Breast epithelium (tissue), 4 donors: ENCODE results near the gene ARPP21. TPM values are rescaled to one million over a fixed set of nuclear protein-coding genes. Genes with fewer than 3 reads are reported as not detected.

Experiments
- DNase-seq, 2 donors: peaks; one replicate each; pipeline ENCODE4 v3.0.0-alpha.2; 2019; ENCODE audit warnings: low spot score in 2 of 2
- H3K27ac ChIP-seq, 2 donors: fragments of 200-600 bp; sonication (generic) in 1 of 2; one replicate each; pipeline ENCODE4 v1.5.1; 2016 to 2019; ENCODE audit warnings: mild to moderate bottlenecking in 1 of 2
- H3K27me3 ChIP-seq, 2 donors: fragments of 200-600 bp; sonication (generic) in 1 of 2; one replicate each; pipeline versions ENCODE4 v1.5.1 to v1.6.0; 2017 to 2019; ENCODE audit warnings: control low read depth in 1 of 2, mild to moderate bottlenecking in 1 of 2
- H3K36me3 ChIP-seq: fragments of 200-600 bp; one replicate; pipeline ENCODE4 v1.5.1; 2019
- H3K4me1 ChIP-seq, 2 donors: fragments of 200-600 bp; sonication (generic); one replicate each; pipeline ENCODE4 v1.5.1; 2016 to 2019; ENCODE audit warnings: control low read depth in 1 of 2
- H3K4me3 ChIP-seq, 3 donors: fragments of 200-600 bp; sonication (generic); 1 replicate in 2 of 3; 2 replicates in 1 of 3; pipeline ENCODE4 v1.5.1; 2016 to 2019; ENCODE audit warnings: mild to moderate bottlenecking in 3 of 3, moderate library complexity in 2 of 3
- H3K9me3 ChIP-seq, 2 donors: fragments of 200-600 bp; sonication (generic) in 1 of 2; one replicate each; pipeline ENCODE4 v1.5.1; 2016 to 2019; ENCODE audit warnings: control low read depth in 1 of 2
- CTCF ChIP-seq, 3 donors: fragments of 450-650 bp; IDR thresholded peaks; one replicate each; pipeline ENCODE4 v1.5.1; 2016 to 2017; ENCODE audit warnings: antibody characterized with exemption in 3 of 3, mild to moderate bottlenecking in 3 of 3, moderate library complexity in 3 of 3
- POLR2A ChIP-seq: fragments of 450-650 bp; IDR thresholded peaks from one replicate; pipeline ENCODE4 v1.6.1; 2016; ENCODE audit warnings: antibody characterized with exemption, mild to moderate bottlenecking, moderate library complexity
- POLR2AphosphoS5 ChIP-seq, 3 donors: sonication (generic); formaldehyde crosslinking; IDR thresholded peaks; one replicate each; pipeline ENCODE4 v1.6.1; 2017; ENCODE audit warnings: antibody characterized with exemption in 3 of 3
- intact Hi-C: fragments of 100-400 bp; cut with DNase I; formaldehyde crosslinking; loops from one replicate; pipeline ENCODE4 v1.15.1; 2023; ENCODE audit warnings: low total_unique reads
- total RNA-seq, 3 donors: library from RNA; depleted of rRNA; stranded (reverse); fragments of >200 nt; gene quantifications; one replicate each; pipeline ENCODE4 v1.1.0, GENCODE V29; 2016

Gene ARPP21
- total RNA-seq, 3 donors from 2014 or later, result 0.16 TPM; not detected in 2

GRCh38 chr3:35718921-35719320 lies 79.6 kb downstream of the ARPP21 start:
- no peaks in the 10 kb centered on the region for H3K4me1 ChIP-seq
- H3K9me3 ChIP-seq, result no peaks in the 10 kb centered on the region
- DNase-seq, result no peak
- TF ChIP-seq POLR2AphosphoS5 (IDR thresholded peaks at IDR 0.05) (no peak), POLR2A (no peak), CTCF (IDR thresholded peaks at IDR 0.05) (no peak)
- no peaks in the 10 kb centered on the region for H3K27me3 ChIP-seq
- H3K27ac ChIP-seq, result no peak overlapping the region
- intact Hi-C loops, result no loop called here
- no peaks in the 10 kb centered on the region for H3K36me3 ChIP-seq
- no peak overlapping the region for H3K4me3 ChIP-seq

- TF ChIP-seq POLR2A (no peak), POLR2AphosphoS5 (IDR thresholded peaks at IDR 0.05) (no peak), CTCF (IDR thresholded peaks at IDR 0.05) (no peak)
- H3K4me3 ChIP-seq, result no peak overlapping the region
- intact Hi-C loops, result no loop called here
- H3K9me3 ChIP-seq, result no peaks in the 10 kb centered on the region
- no peaks in the 10 kb centered on the region for H3K4me1 ChIP-seq
- no peak for DNase-seq
- no peaks in the 10 kb centered on the region for H3K36me3 ChIP-seq
- no peak overlapping the region for H3K27ac ChIP-seq
- no peaks in the 10 kb centered on the region for H3K27me3 ChIP-seq
Observed at GRCh38 chr3:35721628-35722027, 82.3 kb downstream of the ARPP21 start.

- H3K27ac ChIP-seq, result no peak overlapping the region
- no peak for DNase-seq
- intact Hi-C loops, result no loop called here
- H3K4me1 ChIP-seq, result no peaks in the 10 kb centered on the region
- no peaks in the 10 kb centered on the region for H3K36me3 ChIP-seq
- no peaks in the 10 kb centered on the region for H3K9me3 ChIP-seq
- TF ChIP-seq CTCF (IDR thresholded peaks at IDR 0.05), result no peak
- no peak for TF ChIP-seq POLR2AphosphoS5 (IDR thresholded peaks at IDR 0.05)
- no peak for TF ChIP-seq POLR2A
- H3K4me3 ChIP-seq, result no peak overlapping the region
- H3K27me3 ChIP-seq, result no peaks in the 10 kb centered on the region
Observed at GRCh38 chr3:35722902-35723301, 83.6 kb downstream of the ARPP21 start.

- intact Hi-C loops, result no loop called here
- no peak for TF ChIP-seq CTCF (IDR thresholded peaks at IDR 0.05)
- no peak for TF ChIP-seq POLR2AphosphoS5 (IDR thresholded peaks at IDR 0.05)
- no peak for TF ChIP-seq POLR2A
- Histone ChIP-seq H3K27ac (no peak overlapping the region), H3K36me3 (no peaks in the 10 kb centered on the region), H3K4me3 (no peak overlapping the region), H3K9me3 (no peaks in the 10 kb centered on the region), H3K27me3 (no peaks in the 10 kb centered on the region), H3K4me1 (no peaks in the 10 kb centered on the region)
- no peak for DNase-seq
Observed at GRCh38 chr3:35723480-35724097, 84.3 kb downstream of the ARPP21 start.

- DNase-seq, result no peak
- Histone ChIP-seq H3K4me1 (no peaks in the 10 kb centered on the region), H3K4me3 (no peak overlapping the region), H3K27ac (no peak overlapping the region), H3K36me3 (no peaks in the 10 kb centered on the region), H3K9me3 (no peaks in the 10 kb centered on the region), H3K27me3 (no peaks in the 10 kb centered on the region)
- intact Hi-C loops, result no loop called here
- TF ChIP-seq POLR2AphosphoS5 (IDR thresholded peaks at IDR 0.05) (no peak), CTCF (IDR thresholded peaks at IDR 0.05) (no peak), POLR2A (no peak)
Observed at GRCh38 chr3:35724106-35724505, 84.8 kb downstream of the ARPP21 start.
